Measurements from ENCODE around the gene LSMEM2. TPM values are rescaled to one million over a fixed set of nuclear protein-coding genes. Genes with fewer than 3 reads are reported as not detected.

The LSMEM2 gene
- total RNA-seq, 1 experiment from 2014 or later, result not detected

- peak overlapping the region; percentile 98 for H3K27ac ChIP-seq
- peaks cover 4% of the 10 kb centered on the region; the same call in 1 of the 2 replicates for H3K4me1 ChIP-seq
- H3K9me3 ChIP-seq (replicated peaks), result no peaks in the 10 kb centered on the region
- DNase-seq, result peak; percentile 77 to 79
- H3K36me3 ChIP-seq, result peaks cover 5% of the 10 kb centered on the region
- H3K4me3 ChIP-seq, result peak overlapping the region; percentile 90
- no peaks in the 10 kb centered on the region for H3K27me3 ChIP-seq
These were observed 42.0 kb downstream of the LSMEM2 start for GRCh38 chr3:50320853-50321335.

GRCh38 chr3:50321336-50322114, 42.6 kb downstream of the LSMEM2 start:
- H3K4me3 ChIP-seq, result peak overlapping the region; percentile 90
- peaks cover 5% of the 10 kb centered on the region for H3K36me3 ChIP-seq
- H3K9me3 ChIP-seq (replicated peaks), result no peaks in the 10 kb centered on the region
- H3K27ac ChIP-seq, result peak overlapping the region; percentile 98
- H3K27me3 ChIP-seq, result no peaks in the 10 kb centered on the region
- H3K4me1 ChIP-seq, result peaks cover 4% of the 10 kb centered on the region; the same call in 1 of the 2 replicates
- peak; percentile 89 to 92 for DNase-seq

GRCh38 chr3:50322115-50322385, 43.2 kb downstream of the LSMEM2 start:
- H3K4me3 ChIP-seq, result peak overlapping the region; percentile 90
- H3K27me3 ChIP-seq, result no peaks in the 10 kb centered on the region
- DNase-seq, result no peak
- no peaks in the 10 kb centered on the region for H3K9me3 ChIP-seq (replicated peaks)
- H3K4me1 ChIP-seq, result peaks cover 4% of the 10 kb centered on the region; the same call in 1 of the 2 replicates
- peaks cover 5% of the 10 kb centered on the region for H3K36me3 ChIP-seq
- peak overlapping the region; percentile 98 for H3K27ac ChIP-seq

GRCh38 chr3:50322386-50323091, 43.7 kb downstream of the LSMEM2 start, which contains the start of gene HYAL2:
Gene HYAL2 (minus strand): TSS chr3:50322745. CDS start chr3:50320489, 2,256 bp downstream.
- H3K4me3 ChIP-seq, result peak within 1 kb of the TSS; percentile 90
- H3K27me3 ChIP-seq, result no peaks in the 10 kb centered on the region
- H3K27ac ChIP-seq, result peak within 1 kb of the TSS; percentile 98
- peaks cover 4% of the 10 kb centered on the region; the same call in 1 of the 2 replicates for H3K4me1 ChIP-seq
- no peak for DNase-seq
- no peaks in the 10 kb centered on the region for H3K9me3 ChIP-seq (replicated peaks)
- H3K36me3 ChIP-seq, result peaks cover 5% of the 10 kb centered on the region

GRCh38 chr3:50323092-50323600, 44.3 kb downstream of the LSMEM2 start:
- no peaks in the 10 kb centered on the region for H3K27me3 ChIP-seq
- peaks cover 5% of the 10 kb centered on the region for H3K36me3 ChIP-seq
- DNase-seq, result no peak
- H3K27ac ChIP-seq, result no peak overlapping the region
- H3K4me1 ChIP-seq, result peaks cover 4% of the 10 kb centered on the region; the same call in 1 of the 2 replicates
- H3K4me3 ChIP-seq, result no peak overlapping the region
- no peaks in the 10 kb centered on the region for H3K9me3 ChIP-seq (replicated peaks)

GRCh38 chr3:50323614-50324199, 44.8 kb downstream of the LSMEM2 start:
- H3K4me1 ChIP-seq, result peaks cover 4% of the 10 kb centered on the region; the same call in 1 of the 2 replicates
- DNase-seq, result no peak
- H3K9me3 ChIP-seq (replicated peaks), result no peaks in the 10 kb centered on the region
- H3K36me3 ChIP-seq, result peaks cover 5% of the 10 kb centered on the region
- H3K27ac ChIP-seq, result no peak overlapping the region
- H3K27me3 ChIP-seq, result no peaks in the 10 kb centered on the region
- H3K4me3 ChIP-seq, result no peak overlapping the region

GRCh38 chr3:50324351-50325112, 45.6 kb downstream of the LSMEM2 start:
- Histone ChIP-seq H3K4me1 (peaks cover 4% of the 10 kb centered on the region; the same call in 1 of the 2 replicates), H3K27me3 (no peaks in the 10 kb centered on the region), H3K27ac (no peak overlapping the region), H3K4me3 (no peak overlapping the region), H3K9me3 (replicated peaks) (no peaks in the 10 kb centered on the region), H3K36me3 (no peaks in the 10 kb centered on the region; the same call in 1 of the 2 replicates)
- DNase-seq, result peak; percentile 75 to 83

GRCh38 chr3:50325113-50325480, 46.2 kb downstream of the LSMEM2 start:
- Histone ChIP-seq H3K9me3 (replicated peaks) (no peaks in the 10 kb centered on the region), H3K36me3 (peaks cover 4% of the 10 kb centered on the region; the same call in 1 of the 2 replicates), H3K27ac (no peak overlapping the region), H3K4me3 (no peak overlapping the region), H3K4me1 (peaks cover 4% of the 10 kb centered on the region; the same call in 1 of the 2 replicates), H3K27me3 (no peaks in the 10 kb centered on the region)
- no peak for DNase-seq

GRCh38 chr3:50325497-50326181, 46.8 kb downstream of the LSMEM2 start:
- peaks cover 4% of the 10 kb centered on the region; the same call in 1 of the 2 replicates for H3K4me1 ChIP-seq
- no peaks in the 10 kb centered on the region for H3K9me3 ChIP-seq (replicated peaks)

GRCh38 chr3:50326182-50326541, 47.3 kb downstream of the LSMEM2 start:
- Histone ChIP-seq H3K4me1 (peaks cover 4% of the 10 kb centered on the region; the same call in 1 of the 2 replicates), H3K36me3 (peaks cover 12% of the 10 kb centered on the region; the same call in 1 of the 2 replicates)
- no peak for DNase-seq

More at GRCh38 chr3:50325497-50326181, 46.8 kb downstream of the LSMEM2 start:
- Histone ChIP-seq H3K27ac (no peak overlapping the region), H3K27me3 (no peaks in the 10 kb centered on the region), H3K36me3 (peaks cover 7% of the 10 kb centered on the region; the same call in 1 of the 2 replicates), H3K4me3 (no peak overlapping the region)
- no peak for DNase-seq

GRCh38 chr3:50327129-50327528, 48.2 kb downstream of the LSMEM2 start:
- H3K27ac ChIP-seq, result no peak overlapping the region
- no peaks in the 10 kb centered on the region for H3K27me3 ChIP-seq
- no peaks in the 10 kb centered on the region for H3K9me3 ChIP-seq (replicated peaks)
- H3K4me3 ChIP-seq, result peak overlapping the region; percentile 90
- no peak for DNase-seq
- H3K36me3 ChIP-seq, result peaks cover 20% of the 10 kb centered on the region; the same call in 1 of the 2 replicates
- peaks cover 4% of the 10 kb centered on the region; the same call in 1 of the 2 replicates for H3K4me1 ChIP-seq

More at GRCh38 chr3:50326182-50326541, 47.3 kb downstream of the LSMEM2 start:
- H3K27ac ChIP-seq, result no peak overlapping the region
- no peaks in the 10 kb centered on the region for H3K9me3 ChIP-seq (replicated peaks)
- no peaks in the 10 kb centered on the region for H3K27me3 ChIP-seq
- no peak overlapping the region for H3K4me3 ChIP-seq

- peak within 1 kb of the TSS; percentile 11; the same call in 1 of the 2 replicates for H3K27ac ChIP-seq
These were observed 49.2 kb downstream of the LSMEM2 start, which contains the start of gene TUSC2 for GRCh38 chr3:50327943-50328691. Gene TUSC2 (minus strand): TSS chr3:50328223. CDS start chr3:50328099, 124 bp downstream.

GRCh38 chr3:50330330-50330729, 51.4 kb downstream of the LSMEM2 start:
- no peak overlapping the region for H3K4me3 ChIP-seq

More at GRCh38 chr3:50327943-50328691, 49.2 kb downstream of the LSMEM2 start, which contains the start of gene TUSC2:
- Histone ChIP-seq H3K4me3 (peak within 1 kb of the TSS; percentile 90), H3K27me3 (no peaks in the 10 kb centered on the region), H3K36me3 (peaks cover 23% of the 10 kb centered on the region; the same call in 1 of the 2 replicates), H3K4me1 (peaks cover 4% of the 10 kb centered on the region; the same call in 1 of the 2 replicates), H3K9me3 (replicated peaks) (no peaks in the 10 kb centered on the region)
- peak; percentile 95 to 97 for DNase-seq

More at GRCh38 chr3:50330330-50330729, 51.4 kb downstream of the LSMEM2 start:
- DNase-seq, result no peak
- Histone ChIP-seq H3K4me1 (no peaks in the 10 kb centered on the region), H3K27me3 (no peaks in the 10 kb centered on the region), H3K9me3 (replicated peaks) (no peaks in the 10 kb centered on the region), H3K27ac (no peak overlapping the region), H3K36me3 (peaks cover 23% of the 10 kb centered on the region; the same call in 1 of the 2 replicates)

Measured in SJCRH30 (cell line).